Endothelial cell of hepatic sinusoid (primary cell): Measurements from ENCODE around the gene ILKAP.
"Not testable (repeated sequence)": the region's sequence is repeated elsewhere in the genome, so short reads cannot be mapped to it uniquely, and the experiment has no call there.

ENCODE experiments used
- in situ Hi-C: cut with HindIII; loops from 2 replicates; pipeline ENCODE4 v1.10.0; 2017; ENCODE audit warnings: low sequenced_read_pairs

Gene ILKAP

DNA sequence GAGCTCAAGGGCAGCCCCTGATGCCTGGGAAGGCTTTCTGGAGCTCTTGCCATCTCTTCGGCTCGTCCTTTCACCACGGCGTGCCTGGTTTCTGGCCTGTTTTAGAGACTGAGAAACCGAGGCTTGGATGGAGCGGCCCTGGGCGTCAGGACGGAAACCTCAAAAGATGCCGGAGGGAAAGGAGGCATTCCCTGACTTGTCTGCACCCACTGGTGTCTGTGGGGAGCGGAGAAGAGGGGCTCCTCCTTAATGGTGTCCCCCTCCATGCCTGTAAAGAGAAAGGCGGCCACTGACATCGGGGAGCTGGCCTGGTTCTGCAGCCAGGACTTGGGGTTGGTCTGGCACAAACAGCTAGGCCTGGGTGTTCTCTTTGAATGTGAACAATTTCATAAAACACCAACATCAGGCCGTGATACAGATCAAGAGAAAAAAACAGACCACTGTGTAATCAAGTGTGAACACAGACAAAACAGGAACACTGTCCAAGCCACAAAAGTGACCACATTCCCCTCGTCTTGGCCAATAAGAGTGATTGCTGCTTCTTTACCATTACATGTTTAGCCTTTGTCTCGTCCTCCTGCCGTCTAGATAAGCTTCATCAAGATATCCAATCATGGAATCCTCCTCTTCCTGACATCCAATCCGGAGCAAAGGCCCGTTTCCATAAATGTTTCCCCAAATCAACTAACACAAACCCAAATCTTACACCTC, 633 bp upstream of the ILKAP start:
- in situ Hi-C loops: no loop called here

GRCh38 chr2:238202326-238203093, 985 bp downstream of the ILKAP start:
- in situ Hi-C loops: no loop called here

GRCh38 chr2:238190445-238190844, 13.1 kb downstream of the ILKAP start:
- in situ Hi-C loops: no loop called here

DNA sequence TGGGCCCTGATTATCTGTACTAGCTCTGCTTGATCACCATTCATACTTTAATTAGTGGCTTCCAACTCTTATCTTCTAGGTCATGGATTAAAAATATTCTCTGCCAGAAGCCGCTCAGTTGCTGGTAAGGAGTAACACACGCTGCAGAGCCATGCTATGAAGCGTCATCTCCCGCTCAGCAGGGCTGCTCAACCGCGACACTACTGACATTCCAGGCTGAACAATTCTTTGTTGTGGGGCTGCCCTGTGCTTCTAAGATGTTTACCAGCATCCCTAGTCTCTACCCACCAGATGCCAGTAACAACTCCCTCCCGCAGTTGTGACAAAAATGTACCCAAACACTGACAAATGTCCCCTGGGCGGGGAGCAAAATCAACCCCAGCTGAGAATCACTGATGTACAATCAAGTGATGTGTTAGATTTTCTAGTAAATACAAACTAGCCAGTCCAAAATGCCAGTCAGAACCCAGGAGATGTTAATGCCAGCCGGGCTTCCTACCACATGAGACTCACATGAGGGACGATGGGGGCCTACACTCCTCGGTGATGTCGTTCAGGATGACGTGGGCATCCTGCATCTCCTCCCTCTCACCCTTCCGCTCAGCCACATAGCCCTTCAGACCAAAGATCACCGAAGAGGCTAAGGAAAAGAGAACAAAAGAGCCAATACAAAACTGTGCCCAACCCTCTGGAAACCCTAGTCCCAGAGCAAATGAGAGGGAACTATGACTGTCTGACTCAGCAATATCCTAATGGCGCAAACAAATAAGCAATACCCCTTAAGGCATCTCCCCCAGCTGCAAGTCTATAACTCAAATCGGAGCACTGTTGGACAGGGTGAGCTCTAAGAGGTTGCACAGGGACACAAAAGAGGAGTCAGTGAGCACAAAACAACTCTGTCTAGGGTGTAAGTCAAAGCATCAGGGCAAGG, 15.6 kb downstream of the ILKAP start:
- in situ Hi-C loops: no loop called here

DNA sequence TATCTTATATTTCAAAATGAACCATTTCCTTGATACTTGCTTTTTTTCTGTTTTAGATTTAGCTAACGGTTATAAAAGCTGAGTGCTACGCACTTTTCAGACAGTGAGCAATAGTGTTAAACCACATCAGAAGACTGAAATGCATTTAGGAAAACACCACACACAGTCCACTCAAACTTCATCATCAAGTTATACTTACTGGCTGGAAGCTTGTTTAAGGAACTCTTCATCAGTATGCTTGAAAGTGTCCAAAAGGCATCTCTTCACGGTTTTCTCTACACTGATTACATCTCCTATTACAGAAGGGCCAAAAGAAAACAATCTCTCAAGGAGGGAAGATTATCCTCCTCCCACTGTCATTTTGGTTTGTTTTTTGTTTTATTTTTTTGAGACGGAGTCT, 19.7 kb downstream of the ILKAP start:
- in situ Hi-C loops: loop anchor here (5.0 kb wide), 1 partner anchor 43 kb away; no protein-coding TSS in a partner anchor

- in situ Hi-C loops: loop anchor here (5.0 kb wide), 1 partner anchor 45 kb away; no protein-coding TSS in a partner anchor
Measured at GRCh38 chr2:238182362-238182761, 21.1 kb downstream of the ILKAP start.

DNA sequence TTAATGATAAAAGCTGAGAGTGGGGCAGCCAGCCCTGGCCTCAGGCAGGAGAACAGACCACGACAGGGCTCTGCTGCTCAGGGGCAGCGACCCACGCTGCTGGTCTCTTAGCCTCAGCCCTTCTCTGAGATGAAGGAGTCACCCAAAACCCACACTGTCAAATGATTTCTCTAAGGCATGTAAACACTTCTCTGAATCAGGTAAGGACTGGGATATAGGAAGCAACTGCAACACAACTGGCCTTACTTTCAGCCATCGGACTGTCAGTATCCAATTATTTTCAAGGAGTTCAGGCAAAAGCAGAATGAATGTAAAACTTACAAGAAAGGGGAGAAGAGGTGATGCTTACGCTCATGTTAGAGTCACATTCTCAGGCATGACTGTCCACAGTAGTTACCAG, 22.9 kb downstream of the ILKAP start:
- in situ Hi-C loops: loop anchor here (5.0 kb wide), 1 partner anchor 47 kb away; no protein-coding TSS in a partner anchor

- in situ Hi-C loops: no loop called here
Measured at GRCh38 chr2:238176613-238177012, 26.9 kb downstream of the ILKAP start.

DNA sequence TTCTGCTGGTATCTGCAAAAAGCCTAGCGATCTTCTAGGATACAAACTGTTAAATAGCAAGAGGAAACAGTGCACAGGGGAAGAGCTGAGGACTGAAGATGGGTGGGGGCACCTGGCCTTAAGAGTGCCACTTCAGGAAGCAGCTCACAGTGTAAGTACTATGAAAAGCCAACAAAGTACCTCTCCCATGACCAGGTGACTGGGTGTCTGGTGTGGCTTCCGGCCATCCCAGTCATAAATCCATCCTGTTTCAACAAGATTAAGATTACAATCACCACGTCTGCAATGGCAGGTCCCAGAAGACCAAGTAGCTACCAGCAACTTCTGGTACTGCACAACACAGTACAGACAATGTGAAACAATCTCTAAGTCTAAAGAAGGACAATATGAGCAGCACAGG, 28.8 kb downstream of the ILKAP start:
- in situ Hi-C loops: no loop called here

DNA sequence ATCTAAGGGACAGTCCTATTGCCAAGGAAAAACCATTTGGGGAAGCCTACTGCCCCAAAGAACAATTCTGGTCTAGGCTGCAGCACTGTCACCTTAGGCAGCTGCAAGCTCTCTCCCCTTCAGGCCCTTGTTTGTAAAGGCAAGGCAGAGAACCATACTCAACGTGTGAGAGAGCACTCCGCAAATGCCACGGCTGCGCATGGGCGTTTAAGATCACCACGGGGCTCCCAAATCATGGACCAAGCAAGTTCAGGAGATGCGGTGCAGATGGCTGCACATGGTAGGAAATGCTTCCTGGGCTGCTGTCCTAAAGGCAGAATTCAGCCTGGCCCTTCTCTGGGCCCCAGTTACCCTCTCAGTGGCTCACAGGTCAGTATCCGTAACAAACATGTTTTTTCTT, 29.2 kb downstream of the ILKAP start:
- in situ Hi-C loops: no loop called here

DNA sequence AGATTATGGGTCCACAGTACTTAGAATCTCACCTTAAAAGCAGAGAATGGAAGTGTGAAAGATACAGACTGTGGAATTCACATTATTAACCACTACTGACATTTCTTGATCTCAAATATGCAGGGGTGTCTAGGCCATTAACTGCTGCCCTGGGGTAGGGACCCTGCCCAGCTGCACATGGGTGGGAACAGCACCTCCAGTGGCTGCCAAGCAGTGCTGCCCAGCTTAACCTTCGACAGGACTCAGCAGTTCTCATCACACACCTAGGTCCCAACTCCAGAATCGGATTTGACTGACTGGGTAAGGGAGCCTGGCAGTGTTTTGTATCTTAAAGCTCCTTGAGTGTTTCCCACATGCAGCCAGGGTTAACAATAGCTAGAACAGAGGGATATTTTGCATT, 29.8 kb downstream of the ILKAP start:
- in situ Hi-C loops: no loop called here

DNA sequence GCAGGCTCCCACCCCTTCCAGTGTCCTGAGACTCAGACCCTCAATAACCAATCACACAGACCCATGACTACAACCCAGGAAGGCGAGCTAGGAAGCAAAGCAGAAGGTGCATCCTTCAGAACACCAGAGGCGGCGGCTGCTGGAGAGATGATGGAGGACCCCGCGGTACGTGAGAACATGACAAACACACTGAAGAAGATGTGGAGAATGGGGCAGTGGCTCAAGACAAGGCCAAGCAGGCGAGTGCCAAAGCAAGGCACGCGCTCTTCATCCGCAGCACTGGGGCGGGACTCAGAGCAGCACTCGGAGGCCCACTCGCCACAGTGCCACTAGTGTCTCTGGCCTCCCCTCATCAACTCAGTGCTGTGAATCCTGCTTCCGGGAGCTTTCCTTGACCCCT, 31.1 kb downstream of the ILKAP start:
- in situ Hi-C loops: no loop called here

GRCh38 chr2:238171575-238172187, 31.8 kb downstream of the ILKAP start:
- in situ Hi-C loops: no loop called here

DNA sequence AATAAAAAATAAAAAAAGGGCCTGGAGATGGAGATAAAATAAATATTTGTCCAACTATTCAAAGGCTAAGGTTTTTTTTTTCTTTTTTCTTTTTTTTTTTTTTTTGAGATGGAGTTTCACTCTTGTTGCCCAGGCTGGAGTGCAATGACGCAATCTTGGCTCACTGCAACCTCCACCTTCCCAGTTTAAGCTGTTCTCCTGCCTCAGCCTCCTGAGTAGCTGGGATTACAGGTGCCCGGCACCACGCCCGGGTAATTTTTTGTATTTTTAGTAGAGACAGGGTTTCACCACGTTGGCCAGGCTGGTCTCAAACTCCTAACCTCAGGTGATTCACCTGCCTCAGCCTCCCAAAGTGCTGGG, 32.4 kb downstream of the ILKAP start:
- in situ Hi-C loops: not testable (repeated sequence)

DNA sequence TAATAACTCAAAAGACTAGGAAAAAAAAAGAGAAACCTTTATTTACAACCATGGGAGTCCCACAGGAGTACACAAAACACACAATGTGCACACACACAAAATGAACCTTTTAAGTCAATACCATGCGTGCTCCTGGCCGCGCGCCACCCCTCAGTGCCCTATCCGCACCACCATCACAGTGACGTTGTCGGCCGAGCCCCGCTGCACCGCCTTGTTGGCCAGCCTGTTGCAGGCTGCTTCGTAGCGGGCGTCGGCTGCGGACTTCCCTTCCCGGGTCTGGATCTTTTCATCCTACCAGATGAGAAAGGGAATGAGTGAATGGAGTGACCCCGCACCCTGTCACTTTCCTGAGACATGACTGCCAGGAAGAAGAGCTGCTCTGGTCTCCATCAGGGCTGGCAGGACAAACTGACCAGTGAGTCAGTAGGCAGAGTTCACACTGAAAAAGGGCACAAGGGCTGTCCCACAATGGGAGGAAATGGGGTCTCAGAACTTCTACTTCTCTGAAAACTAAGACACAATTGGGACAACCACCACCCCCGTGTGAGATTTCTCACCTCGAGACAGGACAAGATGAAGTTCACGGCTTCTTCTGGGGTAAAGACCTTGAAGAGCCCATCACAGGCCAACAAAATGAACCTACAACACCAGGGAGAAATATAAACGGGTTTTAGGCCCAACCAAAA, 33.0 kb downstream of the ILKAP start:
- in situ Hi-C loops: no loop called here

GRCh38 chr2:238169708-238170251, 33.7 kb downstream of the ILKAP start:
- in situ Hi-C loops: no loop called here

GRCh38 chr2:238169048-238169707, 34.3 kb downstream of the ILKAP start:
- in situ Hi-C loops: no loop called here

GRCh38 chr2:238168196-238169047, 35.1 kb downstream of the ILKAP start:
- in situ Hi-C loops: no loop called here

- in situ Hi-C loops: no loop called here
Measured at GRCh38 chr2:238167761-238168160, 35.7 kb downstream of the ILKAP start.
